HG03095 (cell line): Measurements from ENCODE around the gene BLCAP.
"Not testable (repeated sequence)": the region's sequence is repeated elsewhere in the genome, so short reads cannot be mapped to it uniquely, and the experiment has no call there.

Experiments
- ATAC-seq: cut with Tn5 transposase; IDR thresholded peaks from one replicate; pipeline ENCODE4 v1.9.1; 2021; ENCODE audit warnings: moderate library complexity; ENCODE audit not compliant: unreplicated experiment

BLCAP gene

DNA sequence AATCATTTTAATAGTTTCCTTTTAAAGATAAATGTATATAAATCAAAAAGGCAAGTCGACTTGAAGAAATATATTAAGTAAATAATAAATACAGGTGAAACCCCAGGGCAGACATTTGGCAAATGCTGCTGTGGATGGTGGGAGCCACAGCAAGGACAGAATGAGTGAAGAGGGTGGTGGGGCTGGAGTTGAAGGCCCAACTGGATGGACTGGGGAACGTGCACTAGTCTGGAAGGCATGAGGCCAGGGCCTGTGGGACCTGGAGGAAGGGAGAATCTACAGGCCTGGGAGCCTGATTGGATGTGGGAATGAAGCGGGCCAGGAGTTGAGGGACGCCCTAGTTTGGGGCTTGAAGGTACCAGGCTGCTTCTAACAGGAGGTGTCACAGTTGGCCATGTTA is 30.6 kb upstream of the BLCAP start:
- no peak for ATAC-seq

GRCh38 chr20:37556538-37556937 is 28.9 kb upstream of the BLCAP start:
- ATAC-seq, result no peak

- not testable (repeated sequence) for ATAC-seq
These were observed 27.1 kb upstream of the BLCAP start for GRCh38 chr20:37554721-37555298.

DNA sequence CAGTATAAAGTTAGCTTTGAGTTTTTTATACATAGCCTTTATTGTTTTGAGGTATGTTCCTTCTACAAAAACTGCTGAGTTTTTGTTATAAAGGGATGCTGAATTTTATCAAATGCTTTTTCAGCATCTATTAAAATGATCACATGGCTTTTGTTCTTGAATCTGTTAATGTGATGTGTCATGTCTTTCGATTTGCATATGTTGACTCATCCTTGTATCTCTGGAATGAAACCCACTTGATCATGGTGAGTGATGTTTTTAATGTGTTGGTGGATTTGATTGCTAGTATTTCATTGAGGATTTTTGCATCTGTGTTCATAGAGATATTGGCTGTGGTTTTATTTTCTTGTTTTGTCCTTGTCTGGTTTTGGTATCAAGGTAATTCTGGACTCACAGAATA is 24.7 kb upstream of the BLCAP start:
- no peak for ATAC-seq

- not testable (repeated sequence) for ATAC-seq
These were observed 24.0 kb upstream of the BLCAP start for GRCh38 chr20:37551660-37552059.

DNA sequence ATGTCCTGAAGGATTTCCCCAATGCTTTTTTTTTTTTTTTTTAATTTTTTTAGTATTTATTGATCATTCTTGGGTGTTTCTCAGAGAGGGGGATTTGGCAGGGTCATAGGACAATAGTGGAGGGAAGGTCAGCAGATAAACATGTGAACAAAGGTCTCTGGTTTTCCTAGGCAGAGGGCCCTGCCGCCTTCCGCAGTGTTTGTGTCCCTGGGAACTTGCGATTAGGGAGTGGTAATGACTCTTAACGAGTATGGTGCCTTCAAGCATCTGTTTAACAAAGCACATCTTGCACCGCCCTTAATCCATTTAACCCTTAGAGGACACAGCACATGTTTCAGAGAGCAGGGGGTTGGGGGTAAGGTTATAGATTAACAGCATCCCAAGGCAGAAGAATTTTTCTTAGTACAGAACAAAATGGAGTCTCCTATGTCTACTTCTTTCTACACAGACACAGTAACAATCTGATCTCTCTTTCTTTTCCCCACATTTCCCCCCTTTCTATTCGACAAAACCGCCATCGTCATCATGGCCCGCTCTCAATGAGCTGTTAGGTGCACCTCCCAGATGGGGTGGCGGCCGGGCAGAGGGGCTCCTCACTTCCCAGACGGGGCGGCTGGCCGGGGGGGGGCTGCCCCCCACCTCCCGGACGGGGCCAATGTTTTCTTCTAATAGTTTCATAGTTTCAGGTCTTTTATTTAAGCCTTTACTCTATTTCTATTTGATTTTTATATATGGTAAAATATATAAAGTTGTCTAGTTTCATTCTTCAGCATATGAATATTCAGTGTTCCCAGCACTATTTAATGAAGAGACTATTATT is 22.6 kb upstream of the BLCAP start:
- not testable (repeated sequence) for ATAC-seq

- no peak for ATAC-seq
These were observed 20.2 kb upstream of the BLCAP start for GRCh38 chr20:37547912-37548311.

- ATAC-seq, result no peak
These were observed 17.8 kb upstream of the BLCAP start for GRCh38 chr20:37545516-37545915.

- ATAC-seq, result no peak
These were observed 16.7 kb upstream of the BLCAP start for GRCh38 chr20:37544386-37544785.

GRCh38 chr20:37543828-37544227 is 16.2 kb upstream of the BLCAP start:
- ATAC-seq, result no peak

DNA sequence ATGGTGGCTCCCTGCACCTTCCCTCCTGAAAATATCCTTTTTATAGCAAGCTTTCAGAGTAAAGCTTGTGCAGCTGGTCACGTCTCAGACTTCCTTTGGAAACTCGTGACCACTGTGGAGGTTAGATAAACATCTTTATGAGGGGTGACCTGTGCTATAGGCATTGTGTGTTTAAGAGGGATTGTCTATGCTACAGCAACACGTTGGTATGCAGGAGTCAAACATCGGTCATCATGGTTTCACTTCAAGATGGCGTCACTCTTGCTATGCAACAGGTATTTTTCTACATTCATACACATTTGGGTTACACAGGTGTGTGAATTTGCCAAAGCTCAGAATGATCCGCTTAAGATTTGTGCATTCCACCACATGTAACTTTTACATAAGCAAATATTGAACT is 14.6 kb upstream of the BLCAP start:
- ATAC-seq, result no peak

DNA sequence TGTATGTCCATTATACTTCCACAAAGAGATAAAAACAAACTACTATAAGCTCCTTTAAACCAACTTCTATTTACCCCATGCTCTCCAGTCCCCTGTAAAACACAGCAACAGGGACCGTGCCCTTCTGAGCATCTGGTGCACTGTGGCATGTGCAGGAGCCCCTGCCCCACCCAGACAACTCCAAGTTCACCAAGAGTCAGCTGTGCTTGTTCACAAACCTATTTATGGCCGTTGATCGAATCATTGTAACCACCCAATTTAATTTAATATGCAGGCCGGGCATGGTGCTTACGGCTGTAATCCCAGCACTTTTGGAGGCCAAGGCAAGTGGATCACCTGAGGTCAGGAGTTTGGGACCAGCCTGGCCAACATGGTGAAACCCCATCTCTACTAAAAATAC is 13.7 kb upstream of the BLCAP start:
- no peak for ATAC-seq

DNA sequence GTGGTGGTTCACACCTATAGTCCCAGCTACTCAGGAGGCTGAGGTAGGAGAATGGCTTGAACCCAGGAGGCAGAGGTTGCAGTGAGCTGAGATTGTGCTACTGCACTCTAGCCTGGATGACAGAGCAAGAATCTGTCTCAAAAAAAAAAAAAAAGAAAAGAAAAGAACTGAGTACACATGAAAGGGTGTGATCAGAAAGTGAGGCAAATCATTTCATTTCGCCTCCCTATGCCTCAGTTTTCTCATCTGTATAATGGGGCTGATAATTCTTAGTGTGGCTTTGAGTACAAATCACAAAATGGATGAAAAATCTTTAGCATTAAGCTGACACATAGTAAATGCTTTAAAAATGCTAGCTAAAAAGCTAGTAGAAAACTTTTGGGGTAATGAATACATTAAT is 13.2 kb upstream of the BLCAP start:
- not testable (repeated sequence) for ATAC-seq

GRCh38 chr20:37540001-37540400 is 12.3 kb upstream of the BLCAP start:
- ATAC-seq, result no peak

DNA sequence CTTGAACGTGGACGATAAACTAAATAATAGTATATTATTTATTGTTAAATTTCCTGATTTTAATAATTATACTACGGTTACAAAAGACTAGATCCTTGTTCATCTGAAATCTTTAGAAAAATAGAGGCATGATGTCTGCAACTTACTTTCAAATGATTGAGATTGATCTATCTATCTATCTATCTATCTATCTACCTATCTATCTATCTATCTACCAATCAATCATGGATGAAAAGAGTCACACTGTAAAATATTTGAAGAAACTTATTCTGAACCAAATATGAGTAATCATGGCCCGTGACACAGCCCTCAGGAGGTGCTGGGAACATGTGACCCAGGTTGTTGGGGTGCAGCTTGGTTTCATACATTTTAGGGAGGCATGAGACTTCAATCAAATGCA is 11.7 kb upstream of the BLCAP start:
- ATAC-seq, result no peak

GRCh38 chr20:37538003-37538402 is 10.3 kb upstream of the BLCAP start:
- no peak for ATAC-seq

- ATAC-seq, result no peak
These were observed 9.8 kb upstream of the BLCAP start for GRCh38 chr20:37537505-37537904.

GRCh38 chr20:37535443-37536132 is 7.9 kb upstream of the BLCAP start:
- no peak for ATAC-seq

DNA sequence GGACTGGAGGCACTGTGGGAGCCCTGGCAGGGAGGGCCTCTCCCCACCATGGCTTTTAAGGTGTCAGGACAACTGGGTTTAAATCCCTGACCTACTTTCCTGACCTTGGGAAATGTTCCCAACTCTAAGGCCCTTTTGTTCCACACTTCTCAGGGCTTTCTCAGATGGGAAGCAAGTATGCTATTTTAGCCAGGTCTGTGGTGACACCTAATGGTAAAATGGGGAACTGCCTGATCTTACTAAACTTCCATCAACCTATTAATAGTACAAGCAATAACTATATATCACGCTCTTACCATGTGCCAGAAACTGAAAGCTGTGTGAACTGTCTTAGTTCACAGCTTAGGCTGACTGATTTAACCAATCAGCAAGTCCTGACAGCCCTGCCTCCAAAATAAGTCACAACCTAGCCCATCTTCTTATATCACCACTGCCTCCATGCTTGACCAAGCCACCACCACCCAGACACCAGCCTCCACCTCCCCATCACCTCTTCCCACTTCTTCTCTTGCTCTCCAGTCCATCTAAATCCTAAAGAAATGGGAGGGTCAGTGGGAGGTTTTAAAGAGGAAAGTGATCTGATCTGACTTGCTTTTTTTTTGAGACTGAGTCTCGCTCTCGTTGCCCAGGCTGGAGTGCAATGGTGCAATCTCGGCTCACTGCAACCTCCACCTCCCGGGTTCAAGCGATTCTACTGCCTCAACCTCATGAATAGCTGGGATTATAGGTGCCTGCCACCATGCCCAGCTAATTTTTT is 6.9 kb upstream of the BLCAP start:
- ATAC-seq, result peak; percentile 69

GRCh38 chr20:37533154-37533715 is 5.6 kb upstream of the BLCAP start:
- ATAC-seq, result no peak

DNA sequence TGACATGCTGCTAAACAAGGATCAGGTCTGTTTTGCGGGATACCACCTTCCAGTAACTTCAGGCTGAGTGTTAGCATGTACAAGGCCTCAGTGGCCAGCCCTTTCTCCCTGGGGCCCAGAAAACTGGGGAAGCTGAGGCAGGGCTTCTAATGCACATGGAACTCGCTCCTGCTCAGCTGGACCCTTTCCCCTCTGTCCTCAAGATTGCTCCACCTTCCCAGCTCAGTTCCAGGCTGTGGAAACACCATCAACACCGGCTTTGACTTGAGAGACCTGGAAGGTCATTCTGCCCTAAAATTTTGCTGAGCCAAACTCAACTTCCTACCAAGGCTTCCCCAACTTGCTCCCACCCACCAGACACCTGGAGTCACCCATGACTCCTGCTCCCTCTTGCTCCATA is 4.2 kb upstream of the BLCAP start:
- no peak for ATAC-seq
